ENCODE data around the gene MYO5B. TPM values are rescaled to one million over a fixed set of nuclear protein-coding genes. Genes with fewer than 3 reads are reported as not detected.
A peak's percentile ranks its signal among the peaks of the same experiment; 100 is the strongest.

MYO5B gene
- polyA plus RNA-seq, 4 donors, result 45.0 to 185 (median 102) TPM

GRCh38 chr18:49968644-49969309 lies 226.2 kb downstream of the MYO5B start:
- FAIRE-seq (no peak), DNase-seq (peak; percentile 5 to 7)
- peaks cover 0 to 3% (median 0%) of the 10 kb centered on the region in 3 donors for H3K27me3 ChIP-seq (ENCODE audit: control insufficient read depth in 3 of 3, insufficient read depth in 3 of 3, low read length in 3 of 3)
- H3K4me1 ChIP-seq (ENCODE audit: control insufficient read depth in 3 of 3, insufficient read depth in 2 of 3, low read depth in 1 of 3, low read length in 2 of 3), result peaks cover 2 to 26% (median 6%) of the 10 kb centered on the region in 3 donors
- 63 to 72% (median 66%) methylated on average over 5 of the region's 5 CpGs for WGBS, 3 donors
- H3K36me3 ChIP-seq (ENCODE audit: control insufficient read depth in 3 of 3, insufficient read depth in 2 of 3, low read depth in 1 of 3, low read length in 3 of 3), result peaks cover 0 to 38% (median 12%) of the 10 kb centered on the region in 3 donors
- H3K9me3 ChIP-seq (ENCODE audit: control insufficient read depth in 2 of 2, insufficient read depth in 1 of 2, low read depth in 1 of 2, low read length in 1 of 2), result no peaks in the 10 kb centered on the region
- peak overlapping the region in 1 of 3 donors; percentile 5 for H3K27ac ChIP-seq (ENCODE audit: low read depth in 1 of 3, low read length in 2 of 3)
- H3K4me3 ChIP-seq (ENCODE audit: low read depth in 1 of 3, low read length in 3 of 3), result no peak overlapping the region

DNA sequence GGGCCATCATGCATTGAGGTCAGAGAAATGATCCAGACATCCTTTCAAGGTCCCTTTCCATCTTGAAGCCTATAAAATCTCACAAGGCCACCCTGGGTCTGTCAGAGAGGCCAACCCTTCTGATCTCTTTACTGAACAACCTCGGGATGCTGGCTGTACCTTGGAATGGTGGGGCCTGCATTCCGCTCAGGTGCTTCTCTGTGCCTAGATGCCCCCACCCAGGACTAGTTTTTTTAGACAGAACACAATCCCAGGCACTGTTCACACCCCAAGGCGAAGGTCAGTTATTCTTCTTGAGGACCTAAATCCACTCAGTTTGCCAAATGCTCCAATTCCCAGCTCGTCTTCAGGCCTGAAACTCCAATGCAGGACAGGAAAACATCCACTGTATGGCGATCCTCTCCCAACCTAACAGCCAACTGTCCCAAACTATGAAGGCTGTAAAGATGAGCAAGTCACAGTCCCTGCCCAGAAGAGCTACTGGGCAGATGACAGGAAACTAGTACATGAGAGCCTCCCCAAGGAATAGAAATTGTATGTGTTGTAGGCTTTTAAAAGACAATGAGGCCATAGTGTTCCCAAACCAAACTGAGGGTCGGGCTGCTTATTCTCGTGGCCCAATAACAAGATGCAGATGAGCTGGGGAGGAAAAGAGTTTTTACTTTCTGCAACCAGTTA lies 227.2 kb downstream of the MYO5B start:
- H3K27ac ChIP-seq (ENCODE audit: low read depth in 1 of 3, low read length in 2 of 3), result peak overlapping the region; percentile 5 to 59 (median 42)
- H3K4me1 ChIP-seq (ENCODE audit: control insufficient read depth in 3 of 3, insufficient read depth in 2 of 3, low read depth in 1 of 3, low read length in 2 of 3), result peaks cover 2 to 26% (median 6%) of the 10 kb centered on the region in 3 donors
- peaks cover 0 to 3% (median 0%) of the 10 kb centered on the region in 3 donors for H3K27me3 ChIP-seq (ENCODE audit: control insufficient read depth in 3 of 3, insufficient read depth in 3 of 3, low read length in 3 of 3)
- WGBS, 3 donors, result 42 to 63% (median 44%) methylated on average over 7 of the region's 7 CpGs
- peak; percentile 33 to 63 for DNase-seq
- FAIRE-seq, result no peak
- H3K4me3 ChIP-seq (ENCODE audit: low read depth in 1 of 3, low read length in 3 of 3), result no peak overlapping the region
- H3K9me3 ChIP-seq (ENCODE audit: control insufficient read depth in 2 of 2, insufficient read depth in 1 of 2, low read depth in 1 of 2, low read length in 1 of 2), result no peaks in the 10 kb centered on the region
- H3K36me3 ChIP-seq (ENCODE audit: control insufficient read depth in 3 of 3, insufficient read depth in 2 of 3, low read depth in 1 of 3, low read length in 3 of 3), result peaks cover 0 to 37% (median 5%) of the 10 kb centered on the region in 3 donors

DNA sequence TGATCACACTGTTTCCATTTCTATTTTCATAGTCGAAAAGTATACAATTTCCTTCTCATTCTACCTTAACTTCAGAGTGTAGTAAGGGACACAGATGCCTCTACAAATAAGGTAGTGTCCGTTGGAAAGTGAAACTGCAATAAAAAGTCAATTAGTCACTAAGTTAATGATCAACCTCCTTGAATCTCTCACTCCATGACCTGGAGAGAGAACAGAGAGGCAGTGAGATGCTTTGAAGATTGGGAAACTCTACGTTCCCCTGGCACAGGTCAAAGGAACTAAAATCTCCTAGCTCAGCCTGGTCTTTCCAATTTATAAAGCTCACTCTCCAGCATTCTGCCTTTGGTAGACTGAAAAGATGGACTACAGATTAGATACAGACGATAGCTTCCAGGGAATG lies 227.8 kb downstream of the MYO5B start:
- no peaks in the 10 kb centered on the region for H3K9me3 ChIP-seq (ENCODE audit: control insufficient read depth in 2 of 2, insufficient read depth in 1 of 2, low read depth in 1 of 2, low read length in 1 of 2)
- H3K27me3 ChIP-seq (ENCODE audit: control insufficient read depth in 3 of 3, insufficient read depth in 3 of 3, low read length in 3 of 3), result peaks cover 0 to 3% (median 0%) of the 10 kb centered on the region in 3 donors
- peak; percentile 88 to 91 for DNase-seq
- peaks cover 2 to 26% (median 6%) of the 10 kb centered on the region in 3 donors for H3K4me1 ChIP-seq (ENCODE audit: control insufficient read depth in 3 of 3, insufficient read depth in 2 of 3, low read depth in 1 of 3, low read length in 2 of 3)
- H3K27ac ChIP-seq (ENCODE audit: low read depth in 1 of 3, low read length in 2 of 3), result peak overlapping the region in 2 of 3 donors; percentile 5 to 45
- peaks cover 0 to 37% (median 4%) of the 10 kb centered on the region in 3 donors for H3K36me3 ChIP-seq (ENCODE audit: control insufficient read depth in 3 of 3, insufficient read depth in 2 of 3, low read depth in 1 of 3, low read length in 3 of 3)
- no peak overlapping the region for H3K4me3 ChIP-seq (ENCODE audit: low read depth in 1 of 3, low read length in 3 of 3)
- peak; percentile 83 for FAIRE-seq
- WGBS, 3 donors, result 10 to 41% (median 27%) methylated on average over 4 of the region's 4 CpGs

- H3K27me3 ChIP-seq (ENCODE audit: control insufficient read depth in 3 of 3, insufficient read depth in 3 of 3, low read length in 3 of 3), result peaks cover 0 to 3% (median 0%) of the 10 kb centered on the region in 3 donors
- FAIRE-seq (no peak), DNase-seq (peak; percentile 3 to 8)
- peaks cover 0 to 38% (median 8%) of the 10 kb centered on the region in 3 donors for H3K36me3 ChIP-seq (ENCODE audit: control insufficient read depth in 3 of 3, insufficient read depth in 2 of 3, low read depth in 1 of 3, low read length in 3 of 3)
- H3K27ac ChIP-seq (ENCODE audit: low read depth in 1 of 3, low read length in 2 of 3), result peak overlapping the region in 1 of 3 donors; percentile 60
- no peak overlapping the region for H3K4me3 ChIP-seq (ENCODE audit: low read depth in 1 of 3, low read length in 3 of 3)
- 19 to 55% (median 27%) methylated on average over 3 of the region's 3 CpGs for WGBS, 3 donors
- peaks cover 2 to 26% (median 6%) of the 10 kb centered on the region in 3 donors for H3K4me1 ChIP-seq (ENCODE audit: control insufficient read depth in 3 of 3, insufficient read depth in 2 of 3, low read depth in 1 of 3, low read length in 2 of 3)
- H3K9me3 ChIP-seq (ENCODE audit: control insufficient read depth in 2 of 2, insufficient read depth in 1 of 2, low read depth in 1 of 2, low read length in 1 of 2), result no peaks in the 10 kb centered on the region
These were observed 228.9 kb downstream of the MYO5B start for GRCh38 chr18:49966090-49966489.

DNA sequence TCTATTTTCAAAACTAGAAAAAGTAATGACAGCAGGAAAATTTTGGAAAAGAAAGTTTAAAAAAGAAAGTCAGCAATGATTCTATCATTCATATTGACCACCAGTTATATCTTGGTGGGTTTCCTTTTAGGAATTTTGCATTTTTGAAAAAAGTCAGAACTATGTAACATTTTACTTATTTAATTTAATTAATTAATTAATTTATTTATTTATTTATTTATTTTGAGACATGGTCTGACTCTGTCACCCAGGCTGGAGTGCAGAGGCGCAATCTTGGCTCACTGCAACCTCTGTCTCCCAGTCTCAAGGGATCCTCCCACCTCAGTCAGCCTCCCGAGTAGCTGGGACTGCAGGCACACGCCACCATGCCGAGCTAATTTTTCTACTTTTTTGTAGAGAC lies 231.7 kb downstream of the MYO5B start:
- FAIRE-seq (no peak), DNase-seq (no peak)
- WGBS, 3 donors, result 91 to 99% (median 93%) methylated on average over 4 of the region's 4 CpGs
- Histone ChIP-seq H3K27me3 (ENCODE audit: control insufficient read depth in 3 of 3, insufficient read depth in 3 of 3, low read length in 3 of 3) (peaks cover 0 to 3% (median 0%) of the 10 kb centered on the region in 3 donors), H3K36me3 (ENCODE audit: control insufficient read depth in 3 of 3, insufficient read depth in 2 of 3, low read depth in 1 of 3, low read length in 3 of 3) (peaks cover 0 to 53% (median 8%) of the 10 kb centered on the region in 3 donors), H3K9me3 (ENCODE audit: control insufficient read depth in 2 of 2, insufficient read depth in 1 of 2, low read depth in 1 of 2, low read length in 1 of 2) (no peaks in the 10 kb centered on the region), H3K27ac (ENCODE audit: low read depth in 1 of 3, low read length in 2 of 3) (no peak overlapping the region), H3K4me3 (ENCODE audit: low read depth in 1 of 3, low read length in 3 of 3) (no peak overlapping the region), H3K4me1 (ENCODE audit: control insufficient read depth in 3 of 3, insufficient read depth in 2 of 3, low read depth in 1 of 3, low read length in 2 of 3) (peaks cover 2 to 18% (median 6%) of the 10 kb centered on the region in 3 donors)

- peaks cover under 1 to 4% (median 4%) of the 10 kb centered on the region in 3 donors for H3K4me1 ChIP-seq (ENCODE audit: control insufficient read depth in 3 of 3, insufficient read depth in 2 of 3, low read depth in 1 of 3, low read length in 2 of 3)
- FAIRE-seq (no peak), DNase-seq (no peak)
- H3K27ac ChIP-seq (ENCODE audit: low read depth in 1 of 3, low read length in 2 of 3), result no peak overlapping the region
- H3K36me3 ChIP-seq (ENCODE audit: control insufficient read depth in 3 of 3, insufficient read depth in 2 of 3, low read depth in 1 of 3, low read length in 3 of 3), result peaks cover 0 to 63% (median 8%) of the 10 kb centered on the region in 3 donors
- WGBS, 3 donors, result 40 to 64% (median 63%) methylated on average over 2 of the region's 2 CpGs
- no peaks in the 10 kb centered on the region for H3K9me3 ChIP-seq (ENCODE audit: control insufficient read depth in 2 of 2, insufficient read depth in 1 of 2, low read depth in 1 of 2, low read length in 1 of 2)
- no peak overlapping the region for H3K4me3 ChIP-seq (ENCODE audit: low read depth in 1 of 3, low read length in 3 of 3)
- H3K27me3 ChIP-seq (ENCODE audit: control insufficient read depth in 3 of 3, insufficient read depth in 3 of 3, low read length in 3 of 3), result peaks cover 0 to 3% (median 0%) of the 10 kb centered on the region in 3 donors
These were observed 233.7 kb downstream of the MYO5B start for GRCh38 chr18:49961271-49961670.

DNA sequence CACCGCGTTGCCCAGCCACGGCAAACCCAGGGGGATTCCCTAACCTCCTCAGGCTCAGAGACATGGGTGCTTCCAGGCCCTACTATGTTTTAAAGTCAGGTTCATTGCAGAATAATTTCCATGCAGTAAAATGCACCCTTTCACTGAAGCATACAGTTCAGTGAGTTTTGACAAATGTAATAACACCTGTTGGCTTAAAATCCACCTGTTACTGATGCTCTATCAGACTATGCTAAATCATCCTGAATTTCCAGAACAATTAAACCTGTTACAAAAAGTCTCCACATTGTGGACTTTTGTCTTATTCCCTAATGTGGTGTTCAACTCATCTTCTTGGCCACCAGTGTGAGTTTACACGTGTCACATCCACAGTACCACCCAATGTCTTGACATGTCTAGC lies 234.6 kb downstream of the MYO5B start:
- WGBS, 3 donors, result 82 to 87% (median 83%) methylated on average over 4 of the region's 4 CpGs
- DNase-seq (no peak), FAIRE-seq (no peak)
- peaks cover 0 to 3% (median 0%) of the 10 kb centered on the region in 3 donors for H3K27me3 ChIP-seq (ENCODE audit: control insufficient read depth in 3 of 3, insufficient read depth in 3 of 3, low read length in 3 of 3)
- H3K4me1 ChIP-seq (ENCODE audit: control insufficient read depth in 3 of 3, insufficient read depth in 2 of 3, low read depth in 1 of 3, low read length in 2 of 3), result no peaks in the 10 kb centered on the region
- no peak overlapping the region for H3K27ac ChIP-seq (ENCODE audit: low read depth in 1 of 3, low read length in 2 of 3)
- H3K4me3 ChIP-seq (ENCODE audit: low read depth in 1 of 3, low read length in 3 of 3), result no peak overlapping the region
- H3K9me3 ChIP-seq (ENCODE audit: control insufficient read depth in 2 of 2, insufficient read depth in 1 of 2, low read depth in 1 of 2, low read length in 1 of 2), result no peaks in the 10 kb centered on the region
- peaks cover 0 to 60% (median 8%) of the 10 kb centered on the region in 3 donors for H3K36me3 ChIP-seq (ENCODE audit: control insufficient read depth in 3 of 3, insufficient read depth in 2 of 3, low read depth in 1 of 3, low read length in 3 of 3)

GRCh38 chr18:49959176-49959575 lies 235.8 kb downstream of the MYO5B start:
- Histone ChIP-seq H3K4me1 (ENCODE audit: control insufficient read depth in 3 of 3, insufficient read depth in 2 of 3, low read depth in 1 of 3, low read length in 2 of 3) (no peaks in the 10 kb centered on the region), H3K27ac (ENCODE audit: low read depth in 1 of 3, low read length in 2 of 3) (no peak overlapping the region), H3K9me3 (ENCODE audit: control insufficient read depth in 2 of 2, insufficient read depth in 1 of 2, low read depth in 1 of 2, low read length in 1 of 2) (no peaks in the 10 kb centered on the region), H3K27me3 (ENCODE audit: control insufficient read depth in 3 of 3, insufficient read depth in 3 of 3, low read length in 3 of 3) (no peaks in the 10 kb centered on the region), H3K4me3 (ENCODE audit: low read depth in 1 of 3, low read length in 3 of 3) (no peak overlapping the region), H3K36me3 (ENCODE audit: control insufficient read depth in 3 of 3, insufficient read depth in 2 of 3, low read depth in 1 of 3, low read length in 3 of 3) (peaks cover 0 to 58% (median 8%) of the 10 kb centered on the region in 3 donors)
- DNase-seq (no peak), FAIRE-seq (no peak)
- WGBS, 3 donors, result 67 to 84% (median 77%) methylated on average over 5 of the region's 5 CpGs

All from small intestine (tissue), 7 donors.